Panc1 (cell line): ENCODE results near the gene CHIA. TPM values are rescaled to one million over a fixed set of nuclear protein-coding genes. Genes with fewer than 3 reads are reported as not detected.

Source experiments
- ATAC-seq: fragments of 200-7000 bp; cut with Tn5 transposase; 2 replicates; pipeline ENCODE4 v1.9.1; 2020; ENCODE audit warnings: mild to moderate bottlenecking, moderate library complexity
- BruUV-seq: library from RNA; stranded (reverse); fragments of 400-500 nt; replicated peaks from 2 replicates; lab custom pipeline; 2021; lab: Mats Ljungman, UMichigan
- CTCF ChIA-PET: fragments of 300-600 bp; sonication (Branson Sonifier 250); formaldehyde crosslinking; loops from one replicate; lab custom pipeline; 2022; ENCODE audit warnings: antibody characterized with exemption; lab: Charles Lee
- POLR2A ChIA-PET: fragments of 300-600 bp; sonication (Branson Sonifier 250); formaldehyde crosslinking; loops from one replicate; lab custom pipeline; 2022; ENCODE audit warnings: antibody characterized with exemption; lab: Charles Lee
- DNase-seq: peaks from one replicate; pipeline ENCODE4 v3.0.0-alpha.2; 2010; ENCODE audit warnings: low read depth, low spot score
- H3K27ac ChIP-seq: 2 replicates; pipeline ENCODE4 v1.5.1; 2011; ENCODE audit warnings: mild to moderate bottlenecking, low read length, inconsistent platforms
- H3K27me3 ChIP-seq: fragments of 200-500 bp; sonication (Bioruptor generic); 2 replicates; pipeline ENCODE4 v1.6.0; 2014; ENCODE audit warnings: low read length, inconsistent platforms; ENCODE audit not compliant: control insufficient read depth, insufficient read depth
- H3K36me3 ChIP-seq: fragments of 200-500 bp; sonication (Bioruptor generic); 2 replicates; pipeline ENCODE4 v1.5.1; 2014; ENCODE audit warnings: inconsistent platforms, mild to moderate bottlenecking, low read length, moderate library complexity; ENCODE audit not compliant: control insufficient read depth, insufficient read depth
- H3K4me1 ChIP-seq: 2 replicates; pipeline ENCODE4 v1.5.1; 2011; ENCODE audit warnings: inconsistent platforms, mild to moderate bottlenecking, low read length, moderate library complexity; ENCODE audit not compliant: control insufficient read depth, insufficient read depth
- H3K4me3 ChIP-seq, 2 experiments: 2 replicates each; pipeline ENCODE4 v1.5.1; 2011 to 2012; ENCODE audit warnings: low read depth in 2 of 2, low read length in 2 of 2, mild to moderate bottlenecking in 2 of 2, inconsistent platforms in 1 of 2, moderate library complexity in 1 of 2
- H3K9me3 ChIP-seq: fragments of 200-500 bp; sonication (Bioruptor generic); 2 replicates; pipeline ENCODE4 v1.5.1; 2014; ENCODE audit warnings: low read depth, mild to moderate bottlenecking, inconsistent platforms, low read length, moderate library complexity; ENCODE audit not compliant: control insufficient read depth, insufficient read depth
- CTCF ChIP-seq: fragments of 450-650 bp; IDR thresholded peaks from 2 replicates; pipeline ENCODE4 v1.5.1; 2017; ENCODE audit warnings: mild to moderate bottlenecking
- POLR2AphosphoS5 ChIP-seq: IDR thresholded peaks from 2 replicates; pipeline ENCODE4 v1.6.1; 2012; ENCODE audit warnings: mild to moderate bottlenecking, low read depth, low read length, moderate library complexity
- REST ChIP-seq, 2 experiments: IDR thresholded peaks; 2 replicates each; pipeline ENCODE4 v1.6.1; 2011 to 2012; ENCODE audit warnings: low read depth in 2 of 2, control low read depth in 1 of 2, low read length in 1 of 2, mild to moderate bottlenecking in 1 of 2, moderate library complexity in 1 of 2; ENCODE audit not compliant: insufficient read depth in 1 of 2
- SIN3A ChIP-seq: IDR thresholded peaks from 2 replicates; pipeline ENCODE4 v1.6.1; 2012; ENCODE audit warnings: low read depth, mild to moderate bottlenecking, low read length, moderate library complexity, borderline replicate concordance; ENCODE audit not compliant: insufficient read depth
- TCF7L2 ChIP-seq: IDR thresholded peaks from 2 replicates; pipeline ENCODE4 v1.6.1; 2011; ENCODE audit warnings: mild to moderate bottlenecking, low read depth, low read length, inconsistent platforms
- in situ Hi-C: cut with HindIII; loops from 2 replicates; pipeline ENCODE4 v1.10.0; 2016; ENCODE audit warnings: low sequenced_read_pairs, low pct_unique_long_range_greater_than_20kb
- intact Hi-C: fragments of 100-400 bp; cut with micrococcal nuclease; formaldehyde crosslinking; loops from one replicate; pipeline ENCODE4 v1.10.0; 2022; ENCODE audit not compliant: unreplicated experiment
- total RNA-seq: library from RNA; stranded (reverse); gene quantifications from one replicate; pipeline ENCODE4 v1.2.1, GENCODE V29; 2021; ENCODE audit not compliant: unreplicated experiment

Gene CHIA
- total RNA-seq, 1 experiment from 2014 or later = not detected

- Histone ChIP-seq H3K27me3 (no peaks in the 10 kb centered on the region), H3K36me3 (no peaks in the 10 kb centered on the region), H3K27ac (no peak overlapping the region), H3K4me1 (no peaks in the 10 kb centered on the region), H3K9me3 (no peaks in the 10 kb centered on the region), H3K4me3 (no peak overlapping the region)
- ATAC-seq (no peak), DNase-seq (no peak)
- ChIA-PET POLR2A (no interaction called here), CTCF (no interaction called here)
- intact Hi-C loops (no loop called here), in situ Hi-C loops (no loop called here)
- TF ChIP-seq CTCF (no peak), REST (IDR thresholded peaks at IDR 0.05; ENCODE audit: insufficient read depth in 1 of 2, low read depth in 2 of 2, low read length in 1 of 2) (no peak), POLR2AphosphoS5 (no peak), SIN3A (no peak), TCF7L2 (no peak)
- BruUV-seq = no TSS peak
These were observed 37.9 kb upstream of the CHIA start for GRCh38 chr1:111252786-111253185.

- ChIA-PET CTCF (no interaction called here), POLR2A (no interaction called here)
- no peaks in the 10 kb centered on the region for H3K9me3 ChIP-seq
- ATAC-seq (no peak), DNase-seq (no peak)
- BruUV-seq = no TSS peak
- intact Hi-C loops = no loop called here
- in situ Hi-C loops = no loop called here
- H3K27me3 ChIP-seq = no peaks in the 10 kb centered on the region
- no peaks in the 10 kb centered on the region for H3K36me3 ChIP-seq
- no peaks in the 10 kb centered on the region for H3K4me1 ChIP-seq
- no peak overlapping the region for H3K4me3 ChIP-seq
- no peak overlapping the region for H3K27ac ChIP-seq
- TF ChIP-seq REST (IDR thresholded peaks at IDR 0.05; ENCODE audit: insufficient read depth in 1 of 2, low read depth in 2 of 2, low read length in 1 of 2) (no peak), CTCF (no peak), SIN3A (no peak), POLR2AphosphoS5 (no peak), TCF7L2 (no peak)
These were observed 36.8 kb upstream of the CHIA start for GRCh38 chr1:111253876-111254275.
